Endothelial cell of umbilical vein (primary cell): Measurements from ENCODE around the gene SCAP. TPM values are rescaled to one million over a fixed set of nuclear protein-coding genes. Genes with fewer than 3 reads are reported as not detected.

ENCODE experiments used
- BruUV-seq: library from RNA; stranded (reverse); fragments of 400-500 nt; replicated peaks from 2 replicates; lab custom pipeline; 2021; lab: Mats Ljungman, UMichigan
- CTCF ChIA-PET: fragments of 300-600, 350-600 bp; sonication (Branson Sonifier 250); formaldehyde crosslinking; loops from one replicate; lab custom pipeline; 2021; ENCODE audit warnings: antibody characterized with exemption, inconsistent platforms; lab: Charles Lee
- POLR2A ChIA-PET: fragments of 300-600, 350-600 bp; sonication (Branson Sonifier 250); formaldehyde crosslinking; loops from one replicate; lab custom pipeline; 2021; ENCODE audit warnings: antibody characterized with exemption, inconsistent platforms; lab: Charles Lee
- DNase-seq: peaks from one replicate; pipeline ENCODE4 v3.0.0-alpha.2; 2011; ENCODE audit warnings: low read depth, low spot score
- FAIRE-seq: peaks from 2 replicates; lab custom pipeline; 2011; peaks lifted over from hg19 to GRCh38; lab: Jason Lieb, UNC
- H2AFZ ChIP-seq: 2 replicates; pipeline ENCODE4 v1.6.0; 2012; ENCODE audit warnings: low read depth, low read length, control low read depth, inconsistent platforms
- H3K27ac ChIP-seq: 2 replicates; pipeline ENCODE4 v1.5.1; 2011; ENCODE audit warnings: low read depth, mild to moderate bottlenecking, control low read depth, low read length, moderate library complexity; ENCODE audit not compliant: insufficient read depth
- H3K27me3 ChIP-seq, 2 experiments: 2 replicates each; pipeline versions ENCODE4 v1.6.0 to v1.6.1; 2011; ENCODE audit warnings: low read length in 2 of 2, mixed read lengths in 1 of 2; ENCODE audit not compliant: control insufficient read depth in 2 of 2, insufficient read depth in 2 of 2
- H3K36me3 ChIP-seq, 2 experiments: 2 replicates in 1 of 2; 3 replicates in 1 of 2; pipeline ENCODE4 v1.5.1; 2011; ENCODE audit warnings: low read length in 2 of 2, mild to moderate bottlenecking in 1 of 2, moderate library complexity in 1 of 2; ENCODE audit not compliant: control insufficient read depth in 2 of 2, insufficient read depth in 2 of 2; ENCODE audit errors: extremely low read depth in 1 of 2
- H3K4me1 ChIP-seq: 3 replicates; pipeline ENCODE4 v1.5.1; 2011; ENCODE audit warnings: mild to moderate bottlenecking, low read length; ENCODE audit not compliant: control insufficient read depth, insufficient read depth; ENCODE audit errors: extremely low read depth
- H3K4me2 ChIP-seq: 2 replicates; pipeline ENCODE4 v1.6.1; 2011; ENCODE audit warnings: low read length, control low read depth, mixed read lengths; ENCODE audit not compliant: insufficient read depth
- H3K4me3 ChIP-seq, 3 experiments: fragments of 200-600 bp in 1 of 3; sonication (generic), shearing (Covaris generic) in 1 of 3; replicated peaks in 1 of 3; 2 replicates each; pipeline ENCODE4 v1.5.1; 2011 to 2016; ENCODE audit warnings: control low read depth in 3 of 3, low read length in 3 of 3, mild to moderate bottlenecking in 2 of 3, inconsistent platforms in 1 of 3, low read depth in 1 of 3, moderate library complexity in 1 of 3; ENCODE audit not compliant: insufficient read depth in 1 of 3
- H3K79me2 ChIP-seq: 2 replicates; pipeline ENCODE4 v1.6.0; 2012; ENCODE audit warnings: low read length, inconsistent platforms; ENCODE audit not compliant: control insufficient read depth, insufficient read depth
- H3K9ac ChIP-seq: replicated peaks from 2 replicates; pipeline ENCODE3; 2011; ENCODE audit warnings: low read length, control low read depth; ENCODE audit not compliant: insufficient read depth; ENCODE audit errors: extremely low read depth
- H3K9me1 ChIP-seq: replicated peaks from 3 replicates; pipeline ENCODE4 v1.6.0; 2011; ENCODE audit warnings: mild to moderate bottlenecking, low read length; ENCODE audit not compliant: control insufficient read depth, insufficient read depth; ENCODE audit errors: extremely low read depth
- H3K9me3 ChIP-seq: replicated peaks from 2 replicates; pipeline ENCODE4 v1.5.1; 2012; ENCODE audit warnings: low read length, inconsistent platforms; ENCODE audit not compliant: control insufficient read depth, insufficient read depth
- H4K20me1 ChIP-seq: replicated peaks from 2 replicates; pipeline ENCODE3; 2011; ENCODE audit warnings: mild to moderate bottlenecking, low read length; ENCODE audit not compliant: control insufficient read depth, insufficient read depth; ENCODE audit errors: extremely low read depth
- EZH2 ChIP-seq: IDR thresholded peaks from 2 replicates; pipeline ENCODE4 v1.6.1; 2012; ENCODE audit warnings: borderline replicate concordance, low read depth, mild to moderate bottlenecking, moderate library complexity, low read length, inconsistent platforms; ENCODE audit not compliant: severe bottlenecking
- FOS ChIP-seq: IDR thresholded peaks from 2 replicates; pipeline ENCODE4 v1.6.1; 2011; ENCODE audit warnings: mild to moderate bottlenecking, low read length, moderate library complexity, borderline replicate concordance; ENCODE audit not compliant: insufficient read depth
- GATA2 ChIP-seq: IDR thresholded peaks from 2 replicates; pipeline ENCODE4 v1.7.0; 2011; ENCODE audit warnings: low read depth, mild to moderate bottlenecking, moderate library complexity, mixed read lengths, low read length; ENCODE audit not compliant: insufficient read length, insufficient read depth
- JUN ChIP-seq: IDR thresholded peaks from 2 replicates; pipeline ENCODE4 v1.6.1; 2011; ENCODE audit warnings: borderline replicate concordance, low read depth; ENCODE audit not compliant: insufficient read length, insufficient read depth
- MYC ChIP-seq: IDR thresholded peaks from one replicate; pipeline ENCODE4 v1.6.1; 2011; ENCODE audit warnings: mild to moderate bottlenecking, low read depth, low read length
- POLR2A ChIP-seq: IDR thresholded peaks from 2 replicates; pipeline ENCODE4 v1.6.1; 2012; ENCODE audit warnings: low read depth, mild to moderate bottlenecking, control low read depth, low read length
- dilution Hi-C: fragments of 300-500 bp; cut with MboI; formaldehyde crosslinking; loops from one replicate; pipeline ENCODE4 v1.15.0; 2019; ENCODE audit warnings: low sequenced_read_pairs; ENCODE audit not compliant: extremely low pct_ligation_motif_present
- intact Hi-C: fragments of 100-400 bp; cut with micrococcal nuclease; formaldehyde crosslinking; loops from one replicate; pipeline ENCODE4 v1.10.0; 2022
- polyA plus RNA-seq, 4 experiments: library from polyadenylated mRNA; depleted of rRNA in 3 of 4; stranded (reverse) in 3 of 4; unstranded in 1 of 4; fragments of >200 nt; gene quantifications; 2 replicates each; pipeline versions ENCODE4 v1.2.1 to v1.2.3, GENCODE V29; 2011 to 2012; ENCODE audit warnings: missing spikeins in 1 of 4
- total RNA-seq: library from RNA; stranded (reverse); gene quantifications from 2 replicates; pipeline ENCODE4 v1.2.3, GENCODE V29; 2021
- TF ChIP-seq, protein P1 (sequence below), 2 donors: IDR thresholded peaks; 1 replicate in 1 of 2; 2 replicates in 1 of 2; pipeline ENCODE4 v1.5.1; 2011; ENCODE audit warnings: low read length in 2 of 2, mild to moderate bottlenecking in 2 of 2, moderate library complexity in 2 of 2, control low read depth in 1 of 2, inconsistent platforms in 1 of 2, low read depth in 1 of 2; ENCODE audit not compliant: insufficient read depth in 1 of 2; ENCODE audit errors: extremely low read depth in 1 of 2

The SCAP gene
- total and polyA plus RNA-seq, 2 donors (not counting 3 experiments of a cell fraction or from before 2014, with no cell fraction given) = 34.7 to 59.0 TPM

- no peaks in the 10 kb centered on the region for H3K79me2 ChIP-seq
- H3K27ac ChIP-seq = no peak overlapping the region
- H3K9me3 ChIP-seq = no peaks in the 10 kb centered on the region
- peaks cover 0 to 57% of the 10 kb centered on the region in 2 experiments for H3K36me3 ChIP-seq
- TF ChIP-seq POLR2A = no peak
- no peak for TF ChIP-seq JUN
- FAIRE-seq (no peak), DNase-seq (no peak)
- H3K27me3 ChIP-seq = no peaks in the 10 kb centered on the region
- ChIA-PET POLR2A (no interaction called here), CTCF (no interaction called here)
- no peaks in the 10 kb centered on the region for H4K20me1 ChIP-seq
- no peak overlapping the region for H3K9ac ChIP-seq
- no peak overlapping the region for H3K4me3 ChIP-seq
- dilution Hi-C loops (no loop called here), intact Hi-C loops (no loop called here)
- no peak overlapping the region for H3K4me2 ChIP-seq
- H3K4me1 ChIP-seq = no peaks in the 10 kb centered on the region
- H2AFZ ChIP-seq = no peak overlapping the region
- BruUV-seq = no TSS peak
- no peaks in the 10 kb centered on the region for H3K9me1 ChIP-seq
These were observed 60.8 kb downstream of the SCAP start for GRCh38 chr3:47414666-47415587.

GRCh38 chr3:47414161-47414564 is 61.6 kb downstream of the SCAP start:
- BruUV-seq = no TSS peak
- ChIA-PET CTCF (interaction anchor here (1.2 kb wide), 1 partner anchor 20 kb away, joined by 3 read pairs; no protein-coding TSS in a partner anchor), POLR2A (no interaction called here)
- H3K27ac ChIP-seq = no peak overlapping the region
- no peaks in the 10 kb centered on the region for H3K9me1 ChIP-seq
- dilution Hi-C loops (no loop called here), intact Hi-C loops (no loop called here)
- H3K79me2 ChIP-seq = no peaks in the 10 kb centered on the region
- no peak for DNase-seq
- no peaks in the 10 kb centered on the region for H4K20me1 ChIP-seq
- H3K4me3 ChIP-seq = no peak overlapping the region
- H3K9ac ChIP-seq = no peak overlapping the region
- no peak overlapping the region for H2AFZ ChIP-seq
- no peak for FAIRE-seq
- no peaks in the 10 kb centered on the region for H3K4me1 ChIP-seq
- no peaks in the 10 kb centered on the region for H3K27me3 ChIP-seq
- H3K36me3 ChIP-seq = peaks cover 0 to 62% of the 10 kb centered on the region in 2 experiments
- no peak for TF ChIP-seq POLR2A
- no peak for TF ChIP-seq EZH2
- TF ChIP-seq, protein P1, sequence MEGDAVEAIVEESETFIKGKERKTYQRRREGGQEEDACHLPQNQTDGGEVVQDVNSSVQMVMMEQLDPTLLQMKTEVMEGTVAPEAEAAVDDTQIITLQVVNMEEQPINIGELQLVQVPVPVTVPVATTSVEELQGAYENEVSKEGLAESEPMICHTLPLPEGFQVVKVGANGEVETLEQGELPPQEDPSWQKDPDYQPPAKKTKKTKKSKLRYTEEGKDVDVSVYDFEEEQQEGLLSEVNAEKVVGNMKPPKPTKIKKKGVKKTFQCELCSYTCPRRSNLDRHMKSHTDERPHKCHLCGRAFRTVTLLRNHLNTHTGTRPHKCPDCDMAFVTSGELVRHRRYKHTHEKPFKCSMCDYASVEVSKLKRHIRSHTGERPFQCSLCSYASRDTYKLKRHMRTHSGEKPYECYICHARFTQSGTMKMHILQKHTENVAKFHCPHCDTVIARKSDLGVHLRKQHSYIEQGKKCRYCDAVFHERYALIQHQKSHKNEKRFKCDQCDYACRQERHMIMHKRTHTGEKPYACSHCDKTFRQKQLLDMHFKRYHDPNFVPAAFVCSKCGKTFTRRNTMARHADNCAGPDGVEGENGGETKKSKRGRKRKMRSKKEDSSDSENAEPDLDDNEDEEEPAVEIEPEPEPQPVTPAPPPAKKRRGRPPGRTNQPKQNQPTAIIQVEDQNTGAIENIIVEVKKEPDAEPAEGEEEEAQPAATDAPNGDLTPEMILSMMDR (IDR thresholded peaks at IDR 0.05; ENCODE audit: extremely low read depth in 1 of 2, insufficient read depth in 1 of 2, low read depth in 1 of 2, low read length in 2 of 2) = no peak
- no peak for TF ChIP-seq MYC
- TF ChIP-seq GATA2 = no peak
- TF ChIP-seq JUN = no peak
- TF ChIP-seq FOS = no peak
- no peak overlapping the region for H3K4me2 ChIP-seq
- H3K9me3 ChIP-seq = no peaks in the 10 kb centered on the region
